22Rv1 (cell line): Measurements from ENCODE around the gene MADD.

Experiments
- ZFX ChIP-seq: fragments of 450-650 bp; IDR thresholded peaks from 2 replicates; pipeline ENCODE4 v1.6.1; 2017; ENCODE audit warnings: antibody characterized with exemption, borderline replicate concordance
- TF ChIP-seq, protein P1 (sequence below): fragments of 450-650 bp; IDR thresholded peaks from 2 replicates; pipeline ENCODE4 v1.5.1; 2017; ENCODE audit warnings: mild to moderate bottlenecking

DNA sequence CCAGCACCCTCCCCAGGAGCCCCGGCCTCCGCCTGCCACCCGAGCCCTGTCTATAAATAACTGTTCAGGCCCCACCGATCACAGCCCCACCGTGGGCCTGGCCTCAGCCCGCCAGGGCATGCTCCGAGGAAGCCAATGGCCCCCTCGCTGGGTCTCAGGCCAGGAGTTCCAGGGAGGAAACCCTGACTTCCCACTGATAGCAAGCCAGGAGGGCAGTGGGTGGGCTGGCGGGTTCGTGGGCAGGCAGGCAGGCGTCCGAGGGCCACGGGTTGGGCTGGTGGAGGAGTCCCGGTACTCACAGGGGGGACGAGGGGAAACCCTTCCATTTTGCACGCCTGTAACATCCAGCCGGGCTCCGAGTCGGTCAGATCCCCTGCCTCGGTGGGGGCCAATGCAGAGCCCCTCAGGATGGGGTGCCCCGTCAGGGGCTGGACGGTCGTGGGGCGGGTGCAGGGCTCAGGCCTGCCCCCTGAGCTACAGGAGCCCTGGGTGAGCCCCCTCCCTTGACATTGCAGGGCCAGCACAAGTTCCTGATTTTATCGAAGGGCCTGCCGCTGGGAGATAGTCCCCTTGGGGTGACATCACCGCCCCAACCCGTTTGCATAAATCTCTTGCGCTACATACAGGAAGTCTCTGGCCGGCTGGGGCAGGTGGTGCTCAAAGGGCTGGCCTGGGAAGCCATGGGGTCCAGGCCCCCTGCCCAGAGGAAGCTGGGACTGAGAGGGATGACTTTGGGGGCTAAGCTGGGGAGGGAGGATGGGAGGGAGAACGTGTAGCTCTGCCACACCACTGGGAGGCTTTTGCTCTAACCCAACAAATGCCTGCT lies 108.3 kb downstream of the MADD start, which contains the start of gene SPI1:
- TF ChIP-seq, protein P1, sequence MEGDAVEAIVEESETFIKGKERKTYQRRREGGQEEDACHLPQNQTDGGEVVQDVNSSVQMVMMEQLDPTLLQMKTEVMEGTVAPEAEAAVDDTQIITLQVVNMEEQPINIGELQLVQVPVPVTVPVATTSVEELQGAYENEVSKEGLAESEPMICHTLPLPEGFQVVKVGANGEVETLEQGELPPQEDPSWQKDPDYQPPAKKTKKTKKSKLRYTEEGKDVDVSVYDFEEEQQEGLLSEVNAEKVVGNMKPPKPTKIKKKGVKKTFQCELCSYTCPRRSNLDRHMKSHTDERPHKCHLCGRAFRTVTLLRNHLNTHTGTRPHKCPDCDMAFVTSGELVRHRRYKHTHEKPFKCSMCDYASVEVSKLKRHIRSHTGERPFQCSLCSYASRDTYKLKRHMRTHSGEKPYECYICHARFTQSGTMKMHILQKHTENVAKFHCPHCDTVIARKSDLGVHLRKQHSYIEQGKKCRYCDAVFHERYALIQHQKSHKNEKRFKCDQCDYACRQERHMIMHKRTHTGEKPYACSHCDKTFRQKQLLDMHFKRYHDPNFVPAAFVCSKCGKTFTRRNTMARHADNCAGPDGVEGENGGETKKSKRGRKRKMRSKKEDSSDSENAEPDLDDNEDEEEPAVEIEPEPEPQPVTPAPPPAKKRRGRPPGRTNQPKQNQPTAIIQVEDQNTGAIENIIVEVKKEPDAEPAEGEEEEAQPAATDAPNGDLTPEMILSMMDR: no peak
- TF ChIP-seq ZFX: no peak
